Caco-2 (cell line): ENCODE measurements around the gene EXOC3. TPM values are rescaled to one million over a fixed set of nuclear protein-coding genes. Genes with fewer than 3 reads are reported as not detected.

Experiments used
- BruUV-seq: library from RNA; stranded (reverse); fragments of 400-500 nt; replicated peaks from 2 replicates; lab custom pipeline; 2021; lab: Mats Ljungman, UMichigan
- CTCF ChIA-PET: fragments of 300-600 bp; sonication (Branson Sonifier 250); formaldehyde crosslinking; loops from one replicate; lab custom pipeline; 2022; ENCODE audit warnings: antibody characterized with exemption; lab: Charles Lee
- POLR2A ChIA-PET: fragments of 300-600 bp; sonication (Branson Sonifier 250); formaldehyde crosslinking; loops from one replicate; lab custom pipeline; 2022; ENCODE audit warnings: antibody characterized with exemption; lab: Charles Lee
- DNase-seq, 2 experiments: peaks; one replicate each; pipeline versions ENCODE4 v3.0.0 to v3.0.0-alpha.2; 2020 to 2022
- H3K27me3 ChIP-seq: replicated peaks from 2 replicates; pipeline ENCODE4 v1.6.0; 2011; ENCODE audit warnings: low read length; ENCODE audit not compliant: control insufficient read depth, insufficient read depth
- H3K36me3 ChIP-seq: 2 replicates; pipeline ENCODE4 v1.5.1; 2011; ENCODE audit warnings: low read length; ENCODE audit not compliant: control insufficient read depth, insufficient read depth
- H3K4me1 ChIP-seq: fragments of 250-450 bp; sonication (Bioruptor Pico); 2 replicates; pipeline ENCODE4 v1.5.1; 2020; ENCODE audit warnings: mild to moderate bottlenecking
- H3K4me3 ChIP-seq: 2 replicates; pipeline ENCODE4 v1.5.1; 2011; ENCODE audit warnings: low read depth, mild to moderate bottlenecking, control low read depth, low read length
- H3K9me3 ChIP-seq: fragments of 250-450 bp; sonication (Bioruptor Pico); 2 replicates; pipeline ENCODE4 v1.5.1; 2020; ENCODE audit warnings: mild to moderate bottlenecking, moderate library complexity
- H3K27ac Mint-ChIP-seq: one replicate; pipeline ENCODE4 v1.8.0; 2022; ENCODE audit warnings: mixed read lengths; ENCODE audit not compliant: unreplicated experiment
- H3K27me3 Mint-ChIP-seq: one replicate; pipeline ENCODE4 v1.8.0; 2022; ENCODE audit warnings: mixed read lengths; ENCODE audit not compliant: insufficient read depth, unreplicated experiment
- H3K36me3 Mint-ChIP-seq: one replicate; pipeline ENCODE4 v1.8.0; 2022; ENCODE audit warnings: mild to moderate bottlenecking, mixed read lengths; ENCODE audit not compliant: insufficient read depth, unreplicated experiment
- H3K4me1 Mint-ChIP-seq: one replicate; pipeline ENCODE4 v1.8.0; 2022; ENCODE audit warnings: low read depth, mixed read lengths; ENCODE audit not compliant: unreplicated experiment
- H3K4me3 Mint-ChIP-seq: one replicate; pipeline ENCODE4 v1.8.0; 2022; ENCODE audit warnings: mild to moderate bottlenecking, moderate library complexity, mixed read lengths; ENCODE audit not compliant: unreplicated experiment
- H3K9me3 Mint-ChIP-seq: one replicate; pipeline ENCODE4 v1.8.0; 2022; ENCODE audit warnings: mixed read lengths; ENCODE audit not compliant: unreplicated experiment
- CTCF ChIP-seq, 2 experiments: fragments of 200-600 bp in 1 of 2; IDR thresholded peaks; 1 replicate in 1 of 2; 2 replicates in 1 of 2; pipeline versions ENCODE4 v1.5.1 to v1.8.0; 2011 to 2022; ENCODE audit warnings: antibody characterized with exemption in 1 of 2, control low read depth in 1 of 2, inconsistent platforms in 1 of 2, low read depth in 1 of 2, low read length in 1 of 2, mild to moderate bottlenecking in 1 of 2, moderate library complexity in 1 of 2; ENCODE audit not compliant: insufficient read depth in 1 of 2, severe bottlenecking in 1 of 2, unreplicated experiment in 1 of 2
- intact Hi-C: fragments of 100-400 bp; cut with micrococcal nuclease; formaldehyde crosslinking; loops from one replicate; pipeline ENCODE4 v1.10.0; 2022; ENCODE audit not compliant: unreplicated experiment
- total RNA-seq: library from RNA; stranded (reverse); gene quantifications from 2 replicates; pipeline ENCODE4 v1.2.3, GENCODE V29; 2022

EXOC3 gene
- total RNA-seq, 1 experiment from 2014 or later, result 44.5 TPM

- H3K9me3 ChIP-seq, result no peaks in the 10 kb centered on the region
- H3K36me3 ChIP-seq, result no peaks in the 10 kb centered on the region
- ChIA-PET CTCF (no interaction called here), POLR2A (no interaction called here)
- intact Hi-C loops, result no loop called here
- TF ChIP-seq CTCF (IDR thresholded peaks at IDR 0.05; ENCODE audit: insufficient read depth in 1 of 2, low read depth in 1 of 2, low read length in 1 of 2, severe bottlenecking in 1 of 2, unreplicated experiment in 1 of 2), result no peak
- H3K27ac Mint-ChIP-seq, result no peak overlapping the region
- DNase-seq, result no peak
- no peak overlapping the region for H3K4me3 ChIP-seq
- H3K27me3 Mint-ChIP-seq, result no peaks in the 10 kb centered on the region
- H3K9me3 Mint-ChIP-seq, result no peaks in the 10 kb centered on the region
- H3K27me3 ChIP-seq, result no peaks in the 10 kb centered on the region
- H3K36me3 Mint-ChIP-seq, result no peaks in the 10 kb centered on the region
- no peaks in the 10 kb centered on the region for H3K4me1 Mint-ChIP-seq
- peaks cover 5% of the 10 kb centered on the region; the same call in 1 of the 2 replicates for H3K4me1 ChIP-seq
- no peak overlapping the region for H3K4me3 Mint-ChIP-seq
- no TSS peak for BruUV-seq
Measured at GRCh38 chr5:418162-419121, 24.5 kb upstream of the EXOC3 start.

- no TSS peak for BruUV-seq
- POLR2A ChIA-PET, result no interaction called here
- H3K36me3 Mint-ChIP-seq, result no peaks in the 10 kb centered on the region
- no peaks in the 10 kb centered on the region for H3K9me3 Mint-ChIP-seq
- Histone ChIP-seq H3K36me3 (no peaks in the 10 kb centered on the region), H3K9me3 (no peaks in the 10 kb centered on the region), H3K4me3 (no peak overlapping the region), H3K4me1 (no peaks in the 10 kb centered on the region), H3K27me3 (no peaks in the 10 kb centered on the region)
- TF ChIP-seq CTCF (IDR thresholded peaks at IDR 0.05; ENCODE audit: insufficient read depth in 1 of 2, low read depth in 1 of 2, low read length in 1 of 2, severe bottlenecking in 1 of 2, unreplicated experiment in 1 of 2), result no peak
- no peak overlapping the region for H3K27ac Mint-ChIP-seq
- no peaks in the 10 kb centered on the region for H3K27me3 Mint-ChIP-seq
- no peaks in the 10 kb centered on the region for H3K4me1 Mint-ChIP-seq
- DNase-seq, result no peak
- H3K4me3 Mint-ChIP-seq, result no peak overlapping the region
- CTCF ChIA-PET, result no interaction called here
- intact Hi-C loops, result no loop called here
Measured at GRCh38 chr5:419970-420369, 23.0 kb upstream of the EXOC3 start.

GRCh38 chr5:420632-421286 lies 22.2 kb upstream of the EXOC3 start:
- no peak for TF ChIP-seq CTCF (IDR thresholded peaks at IDR 0.05; ENCODE audit: insufficient read depth in 1 of 2, low read depth in 1 of 2, low read length in 1 of 2, severe bottlenecking in 1 of 2, unreplicated experiment in 1 of 2)
- Mint-ChIP-seq H3K27ac (no peak overlapping the region), H3K27me3 (no peaks in the 10 kb centered on the region), H3K9me3 (peaks cover 2% of the 10 kb centered on the region), H3K4me1 (no peaks in the 10 kb centered on the region), H3K4me3 (no peak overlapping the region), H3K36me3 (no peaks in the 10 kb centered on the region)
- Histone ChIP-seq H3K4me3 (no peak overlapping the region), H3K9me3 (no peaks in the 10 kb centered on the region), H3K36me3 (no peaks in the 10 kb centered on the region), H3K4me1 (no peaks in the 10 kb centered on the region), H3K27me3 (no peaks in the 10 kb centered on the region)
- DNase-seq, result no peak
- no TSS peak for BruUV-seq
- intact Hi-C loops, result no loop called here
- POLR2A ChIA-PET, result no interaction called here
- CTCF ChIA-PET, result no interaction called here
